ENCODE measurements around the gene ZNF628.

GRCh38 chr19:55459950-55460657 lies 16.3 kb upstream of the ZNF628 start:
- TF ChIP-seq CTCF (IDR thresholded peaks at IDR 0.05; ENCODE audit: low read length) (no peak), EZH2 (IDR thresholded peaks at IDR 0.05; ENCODE audit: borderline replicate concordance, low read length) (no peak)
